ENCODE measurements around the gene SSUH2.

- TF ChIP-seq CTCF (conservative IDR thresholded peaks at IDR 0.05; ENCODE audit: low read depth, low read length) (peak; percentile 77), NFE2L2 (IDR thresholded peaks at IDR 0.05; ENCODE audit: low read depth, low read length) (no peak), POLR2A (IDR thresholded peaks at IDR 0.05; ENCODE audit: low read depth, low read length) (no peak), SMC3 (IDR thresholded peaks at IDR 0.05; ENCODE audit: low read depth, low read length) (peak; percentile 91), BHLHE40 (IDR thresholded peaks at IDR 0.05; ENCODE audit: low read depth, low read length) (no peak), MXI1 (IDR thresholded peaks at IDR 0.05; ENCODE audit: borderline replicate concordance, low read depth, low read length) (no peak), RFX5 (IDR thresholded peaks at IDR 0.05; ENCODE audit: low read depth, low read length) (no peak), MAFK (IDR thresholded peaks at IDR 0.05; ENCODE audit: low read depth, low read length) (no peak), CEBPB (IDR thresholded peaks at IDR 0.05; ENCODE audit: low read depth, low read length) (no peak)
Observed at GRCh38 chr3:8607234-8608040, 37.2 kb downstream of the SSUH2 start.
